Thymus (tissue), 11 donors: ENCODE results near the gene ATF6. TPM values are rescaled to one million over a fixed set of nuclear protein-coding genes. Genes with fewer than 3 reads are reported as not detected.
A peak's percentile ranks its signal among the peaks of the same experiment; 100 is the strongest.
"Not testable (repeated sequence)": the region's sequence is repeated elsewhere in the genome, so short reads cannot be mapped to it uniquely, and the experiment has no call there.

Experiments
- DNase-seq, 9 donors: peaks; one replicate each; pipeline ENCODE4 v3.0.0-alpha.2; 2013; ENCODE audit warnings: low spot score in 9 of 9, low read depth in 6 of 9, missing footprints in 1 of 9
- H3K27ac ChIP-seq, 2 donors: one replicate each; pipeline ENCODE4 v1.5.1; 2013; ENCODE audit warnings: control low read depth in 1 of 2, low read depth in 1 of 2, low read length in 1 of 2, mild to moderate bottlenecking in 1 of 2, moderate library complexity in 1 of 2
- H3K27me3 ChIP-seq, 2 donors: one replicate each; pipeline ENCODE4 v1.5.1; 2013; ENCODE audit warnings: low read length in 1 of 2; ENCODE audit not compliant: control insufficient read depth in 2 of 2, insufficient read depth in 1 of 2
- H3K36me3 ChIP-seq, 2 donors: one replicate each; pipeline ENCODE4 v1.5.1; 2013; ENCODE audit warnings: low read length in 1 of 2, mild to moderate bottlenecking in 1 of 2, moderate library complexity in 1 of 2; ENCODE audit not compliant: control insufficient read depth in 2 of 2, insufficient read depth in 2 of 2
- H3K4me1 ChIP-seq, 2 donors: one replicate each; pipeline ENCODE4 v1.5.1; 2013; ENCODE audit warnings: low read length in 2 of 2; ENCODE audit not compliant: control insufficient read depth in 2 of 2, insufficient read depth in 2 of 2
- H3K4me3 ChIP-seq, 2 donors: one replicate each; pipeline ENCODE4 v1.5.1; 2013; ENCODE audit warnings: low read length in 2 of 2, control low read depth in 1 of 2, mild to moderate bottlenecking in 1 of 2
- H3K9me3 ChIP-seq, 2 donors: one replicate each; pipeline ENCODE4 v1.5.1; 2013; ENCODE audit warnings: low read length in 1 of 2, mild to moderate bottlenecking in 1 of 2; ENCODE audit not compliant: control insufficient read depth in 2 of 2, insufficient read depth in 1 of 2
- WGBS: extraction: QIAGEN DNeasy Blood & Tissue Kit; methylation state at CpG from one replicate; pipeline ENCODE4 v1.1.7; 2013; 5-methylcytosine and 5-hydroxymethylcytosine counted together
- polyA plus RNA-seq: library from polyadenylated mRNA; stranded (reverse); fragments of 200-250 nt; gene quantifications from one replicate; pipeline ENCODE4 v1.2.3, GENCODE V29; 2013
- total RNA-seq: library from RNA; stranded (reverse); fragments of 120-200 nt; gene quantifications from one replicate; pipeline ENCODE4 v1.2.4, GENCODE V29; 2013
- donor health status: healthy.

ATF6 gene
- total and polyA plus RNA-seq, 2 donors, result 6.5 to 12.7 TPM

GRCh38 chr1:161826478-161826877 lies 60.4 kb downstream of the ATF6 start:
- no peaks in the 10 kb centered on the region for H3K27me3 ChIP-seq
- no peak for DNase-seq
- no peak overlapping the region for H3K27ac ChIP-seq
- H3K4me3 ChIP-seq, result no peak overlapping the region
- no peaks in the 10 kb centered on the region for H3K9me3 ChIP-seq
- H3K4me1 ChIP-seq, result no peaks in the 10 kb centered on the region
- H3K36me3 ChIP-seq, result peaks cover 1 to 5% of the 10 kb centered on the region in 2 donors
- WGBS, result over 99% methylated on average over 2 of the region's 2 CpGs

- H3K27me3 ChIP-seq, result no peaks in the 10 kb centered on the region
- peaks cover 0 to 3% of the 10 kb centered on the region in 2 donors for H3K36me3 ChIP-seq
- no peak for DNase-seq
- H3K4me1 ChIP-seq, result no peaks in the 10 kb centered on the region
- H3K27ac ChIP-seq, result no peak overlapping the region
- H3K4me3 ChIP-seq, result no peak overlapping the region
- peaks cover 0 to 6% of the 10 kb centered on the region in 2 donors for H3K9me3 ChIP-seq
- 92% methylated on average over 2 of the region's 2 CpGs for WGBS
Observed at GRCh38 chr1:161827786-161828185, 61.7 kb downstream of the ATF6 start.

- H3K36me3 ChIP-seq, H3K27me3 ChIP-seq, H3K4me3 ChIP-seq, H3K4me1 ChIP-seq, H3K9me3 ChIP-seq, DNase-seq, H3K27ac ChIP-seq: not testable (repeated sequence)
- WGBS, result 97% methylated on average over 10 of the region's 10 CpGs
Observed at GRCh38 chr1:161832299-161832907, 66.3 kb downstream of the ATF6 start.

- Histone ChIP-seq H3K27me3 (no peaks in the 10 kb centered on the region), H3K4me3 (no peak overlapping the region), H3K9me3 (peaks cover 0 to 6% of the 10 kb centered on the region in 2 donors), H3K36me3 (peaks cover 3 to 6% of the 10 kb centered on the region in 2 donors), H3K4me1 (no peaks in the 10 kb centered on the region), H3K27ac (no peak overlapping the region)
- 98% methylated on average over 2 of the region's 2 CpGs for WGBS
- DNase-seq, result no peak
Observed at GRCh38 chr1:161834967-161835550, 68.9 kb downstream of the ATF6 start.

DNA sequence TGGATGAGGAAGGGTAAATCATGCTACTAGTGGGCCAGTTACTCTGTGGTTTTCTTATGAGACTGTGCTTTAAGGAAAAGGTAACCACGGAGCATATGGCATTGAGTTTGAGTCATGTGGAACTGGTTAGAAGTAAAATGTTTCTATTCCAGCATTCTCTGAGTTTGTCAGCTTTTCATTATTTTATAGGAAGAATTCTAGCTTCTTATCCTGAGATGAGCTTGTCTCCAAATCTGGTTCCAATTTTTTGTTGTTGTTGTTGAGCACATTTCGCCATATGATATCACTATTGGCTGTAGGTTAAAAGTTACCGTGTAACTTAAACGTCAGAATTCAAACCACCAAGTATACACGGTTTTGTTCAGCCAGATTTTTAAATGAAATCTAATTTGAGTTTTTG lies 69.9 kb downstream of the ATF6 start:
- H3K4me3 ChIP-seq, result no peak overlapping the region
- H3K27me3 ChIP-seq, result no peaks in the 10 kb centered on the region
- DNase-seq, result peak in 1 of 9 donors; percentile 4
- peaks cover 0 to 6% of the 10 kb centered on the region in 2 donors for H3K9me3 ChIP-seq
- 75% methylated on average over 5 of the region's 5 CpGs for WGBS
- H3K36me3 ChIP-seq, result peaks cover 3 to 6% of the 10 kb centered on the region in 2 donors
- H3K4me1 ChIP-seq, result no peaks in the 10 kb centered on the region
- H3K27ac ChIP-seq, result no peak overlapping the region

- Histone ChIP-seq H3K27ac (no peak overlapping the region), H3K4me1 (no peaks in the 10 kb centered on the region), H3K27me3 (no peaks in the 10 kb centered on the region), H3K9me3 (no peaks in the 10 kb centered on the region), H3K4me3 (no peak overlapping the region), H3K36me3 (peaks cover 6 to 7% of the 10 kb centered on the region in 2 donors)
- no peak for DNase-seq
- WGBS, result 97% methylated on average over 3 of the region's 3 CpGs
Observed at GRCh38 chr1:161838362-161838761, 72.2 kb downstream of the ATF6 start.

DNA sequence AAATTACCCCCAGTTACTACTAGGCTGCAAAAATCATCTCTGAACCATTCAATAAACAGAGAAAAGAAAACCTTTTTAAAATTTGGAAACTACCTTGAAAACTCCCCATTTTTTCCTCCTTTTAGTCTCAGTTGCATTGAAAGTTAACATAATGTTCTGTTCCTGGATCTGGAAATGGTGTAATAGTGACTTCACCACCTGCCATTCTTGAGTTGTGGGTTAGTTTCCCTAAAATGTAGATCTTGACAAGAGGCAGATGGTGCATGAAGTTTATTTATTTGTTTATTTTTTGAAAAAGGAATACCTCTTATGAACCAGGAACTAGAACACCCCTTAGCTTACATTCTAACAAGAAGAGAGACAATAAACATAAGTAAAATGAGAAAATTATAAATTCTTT lies 72.8 kb downstream of the ATF6 start:
- no peak for DNase-seq
- no peak overlapping the region for H3K4me3 ChIP-seq
- no peaks in the 10 kb centered on the region for H3K4me1 ChIP-seq
- H3K36me3 ChIP-seq, result peaks cover 6 to 7% of the 10 kb centered on the region in 2 donors
- H3K27me3 ChIP-seq, result no peaks in the 10 kb centered on the region
- H3K27ac ChIP-seq, result no peak overlapping the region
- no peaks in the 10 kb centered on the region for H3K9me3 ChIP-seq

- no peak for DNase-seq
- Histone ChIP-seq H3K27ac (no peak overlapping the region), H3K36me3 (peaks cover 6 to 7% of the 10 kb centered on the region in 2 donors), H3K4me3 (no peak overlapping the region), H3K27me3 (no peaks in the 10 kb centered on the region), H3K9me3 (no peaks in the 10 kb centered on the region), H3K4me1 (no peaks in the 10 kb centered on the region)
- 95% methylated on average over 2 of the region's 2 CpGs for WGBS
Observed at GRCh38 chr1:161839591-161839990, 73.5 kb downstream of the ATF6 start.

- WGBS, result 94% methylated on average over 1 of the region's 1 CpG
- Histone ChIP-seq H3K27ac (no peak overlapping the region), H3K9me3 (no peaks in the 10 kb centered on the region), H3K27me3 (no peaks in the 10 kb centered on the region), H3K36me3 (peaks cover 6 to 7% of the 10 kb centered on the region in 2 donors), H3K4me1 (no peaks in the 10 kb centered on the region), H3K4me3 (no peak overlapping the region)
- DNase-seq, result no peak
Observed at GRCh38 chr1:161840363-161840762, 74.2 kb downstream of the ATF6 start.
